GM12891 (cell line): ENCODE measurements around the gene ANO10.

Source experiments
- POLR2A ChIP-seq: IDR thresholded peaks from 2 replicates; pipeline ENCODE4 v1.6.1; 2011; ENCODE audit warnings: low read depth, low read length, control low read depth
- POLR2AphosphoS5 ChIP-seq: IDR thresholded peaks from 2 replicates; pipeline ENCODE4 v1.6.1; 2011; ENCODE audit warnings: low read depth, low read length, control low read depth
- SPI1 ChIP-seq: IDR thresholded peaks from 2 replicates; pipeline ENCODE4 v1.6.1; 2011; ENCODE audit warnings: low read depth, low read length, control low read depth
- TAF1 ChIP-seq: IDR thresholded peaks from 2 replicates; pipeline ENCODE4 v1.6.1; 2011; ENCODE audit warnings: low read depth, low read length, control low read depth

- TF ChIP-seq POLR2AphosphoS5 = no peak
- no peak for TF ChIP-seq POLR2A
- no peak for TF ChIP-seq TAF1
- no peak for TF ChIP-seq SPI1
These were observed 167.8 kb downstream of the ANO10 start for GRCh38 chr3:43453981-43454380.
